Tibial nerve (tissue), 4 donors: ENCODE measurements around the gene LMO7.

Experiments used
- EP300 ChIP-seq, 2 donors: sonication (generic); formaldehyde crosslinking; IDR thresholded peaks; one replicate each; pipeline ENCODE4 v1.6.1; 2017; ENCODE audit warnings: antibody characterized with exemption in 2 of 2, mild to moderate bottlenecking in 1 of 2
- POLR2A ChIP-seq, 2 donors: fragments of 450-650 bp; IDR thresholded peaks; one replicate each; pipeline ENCODE4 v1.6.1; 2017; ENCODE audit warnings: antibody characterized with exemption in 2 of 2, mild to moderate bottlenecking in 2 of 2, moderate library complexity in 2 of 2
- TF ChIP-seq, protein P1 (sequence below), 5 experiments: fragments of 200-600 bp in 3 of 5; fragments of 450-650 bp in 2 of 5; sonication (generic) in 3 of 5; IDR thresholded peaks; one replicate each; pipeline ENCODE4 v1.5.1; 2016 to 2019; ENCODE audit warnings: antibody characterized with exemption in 5 of 5, mild to moderate bottlenecking in 3 of 5, moderate library complexity in 2 of 5

DNA sequence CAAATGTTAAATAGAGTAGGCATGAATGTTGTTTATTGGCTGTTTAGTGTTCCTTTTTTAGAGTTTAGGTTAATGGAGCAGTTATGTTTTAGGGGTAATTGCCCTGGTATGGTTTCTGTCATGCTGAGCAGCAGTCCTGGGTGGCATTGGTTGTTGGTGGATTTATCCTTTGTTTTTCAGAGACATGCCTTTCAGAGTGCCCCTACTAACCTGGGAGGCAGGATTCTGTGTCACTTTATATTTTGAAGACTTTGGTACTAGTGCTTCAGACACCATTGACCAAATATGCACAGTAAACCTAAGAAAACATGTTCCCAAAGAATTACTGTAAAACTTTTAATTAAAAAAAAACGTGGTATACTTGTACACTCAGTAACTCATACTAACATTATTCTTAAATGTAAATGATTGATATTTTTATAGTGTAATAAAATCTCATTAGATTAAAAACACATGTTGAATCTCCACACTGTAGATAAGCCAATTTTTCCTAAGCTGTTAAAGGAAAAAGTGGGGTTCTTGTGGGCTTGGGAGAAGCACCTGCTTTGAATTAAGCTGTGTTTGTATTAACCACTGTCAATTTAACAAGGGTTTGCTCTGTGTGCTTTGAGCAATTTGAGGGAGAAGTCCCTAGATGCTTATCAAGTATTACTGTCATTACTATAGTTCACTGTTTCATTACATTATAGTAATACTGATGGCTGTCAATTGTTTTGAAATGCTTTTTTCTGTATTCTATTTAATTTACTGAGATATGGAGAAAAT lies 133.2 kb downstream of the LMO7 start:
- TF ChIP-seq, protein P1, sequence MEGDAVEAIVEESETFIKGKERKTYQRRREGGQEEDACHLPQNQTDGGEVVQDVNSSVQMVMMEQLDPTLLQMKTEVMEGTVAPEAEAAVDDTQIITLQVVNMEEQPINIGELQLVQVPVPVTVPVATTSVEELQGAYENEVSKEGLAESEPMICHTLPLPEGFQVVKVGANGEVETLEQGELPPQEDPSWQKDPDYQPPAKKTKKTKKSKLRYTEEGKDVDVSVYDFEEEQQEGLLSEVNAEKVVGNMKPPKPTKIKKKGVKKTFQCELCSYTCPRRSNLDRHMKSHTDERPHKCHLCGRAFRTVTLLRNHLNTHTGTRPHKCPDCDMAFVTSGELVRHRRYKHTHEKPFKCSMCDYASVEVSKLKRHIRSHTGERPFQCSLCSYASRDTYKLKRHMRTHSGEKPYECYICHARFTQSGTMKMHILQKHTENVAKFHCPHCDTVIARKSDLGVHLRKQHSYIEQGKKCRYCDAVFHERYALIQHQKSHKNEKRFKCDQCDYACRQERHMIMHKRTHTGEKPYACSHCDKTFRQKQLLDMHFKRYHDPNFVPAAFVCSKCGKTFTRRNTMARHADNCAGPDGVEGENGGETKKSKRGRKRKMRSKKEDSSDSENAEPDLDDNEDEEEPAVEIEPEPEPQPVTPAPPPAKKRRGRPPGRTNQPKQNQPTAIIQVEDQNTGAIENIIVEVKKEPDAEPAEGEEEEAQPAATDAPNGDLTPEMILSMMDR (IDR thresholded peaks at IDR 0.05) = no peak
- TF ChIP-seq EP300 (IDR thresholded peaks at IDR 0.05) (no peak), POLR2A (IDR thresholded peaks at IDR 0.05) (no peak)
